MM.1S (cell line): ENCODE measurements around the gene TMEM273.

ENCODE experiments used
- DNase-seq: peaks from one replicate; pipeline ENCODE4 v3.0.0-alpha.2; 2015
- H2AFZ ChIP-seq: fragments of 300-600 bp; sonication (generic); 2 replicates; pipeline ENCODE4 v1.6.0; 2016; ENCODE audit warnings: antibody characterized with exemption, low read length
- H3F3A ChIP-seq: fragments of 300-600 bp; sonication (generic); 2 replicates; pipeline ENCODE4 v1.6.1; 2016; ENCODE audit warnings: mild to moderate bottlenecking, antibody characterized with exemption, low read length, moderate library complexity, mixed read lengths; ENCODE audit not compliant: insufficient read depth
- H3K27ac ChIP-seq: fragments of 300-600 bp; sonication (generic); 2 replicates; pipeline ENCODE4 v1.5.1; 2016; ENCODE audit warnings: mild to moderate bottlenecking, low read length
- H3K27me3 ChIP-seq: fragments of 300-600 bp; sonication (generic); replicated peaks from 2 replicates; pipeline ENCODE4 v1.6.0; 2016; ENCODE audit warnings: low read length; ENCODE audit not compliant: insufficient read depth
- H3K36me3 ChIP-seq: fragments of 300-600 bp; sonication (generic); replicated peaks from 2 replicates; pipeline ENCODE4 v1.6.1; 2016; ENCODE audit warnings: mild to moderate bottlenecking, low read length, mixed read lengths; ENCODE audit not compliant: insufficient read depth
- H3K4me1 ChIP-seq: fragments of 300-600 bp; sonication (generic); 2 replicates; pipeline ENCODE4 v1.6.1; 2016; ENCODE audit warnings: low read length, mixed read lengths
- H3K4me2 ChIP-seq: fragments of 300-600 bp; sonication (generic); 2 replicates; pipeline ENCODE4 v1.6.0; 2016; ENCODE audit warnings: low read depth, low read length
- H3K4me3 ChIP-seq: fragments of 300-600 bp; sonication (generic); 2 replicates; pipeline ENCODE4 v1.5.1; 2016; ENCODE audit warnings: low read length, mixed read lengths
- H3K79me2 ChIP-seq: fragments of 300-600 bp; sonication (generic); 2 replicates; pipeline ENCODE4 v1.6.1; 2016; ENCODE audit warnings: mixed run types, low read length, mixed read lengths
- H3K9ac ChIP-seq: fragments of 300-600 bp; sonication (generic); 2 replicates; pipeline ENCODE4 v1.6.1; 2016; ENCODE audit warnings: low read length, mixed read lengths
- H3K9me2 ChIP-seq: fragments of 300-600 bp; sonication (generic); replicated peaks from 2 replicates; pipeline ENCODE4 v1.6.1; 2016; ENCODE audit warnings: mild to moderate bottlenecking, low read length, mixed read lengths; ENCODE audit not compliant: insufficient read depth
- H3K9me3 ChIP-seq: fragments of 300-600 bp; sonication (generic); replicated peaks from 2 replicates; pipeline ENCODE4 v1.6.1; 2016; ENCODE audit warnings: mild to moderate bottlenecking, low read length, mixed read lengths; ENCODE audit not compliant: insufficient read depth
- H4K20me1 ChIP-seq: fragments of 300-600 bp; sonication (generic); 2 replicates; pipeline ENCODE4 v1.6.1; 2016; ENCODE audit warnings: mild to moderate bottlenecking, low read length, moderate library complexity, mixed read lengths; ENCODE audit not compliant: insufficient read depth
- CTCF ChIP-seq: fragments of 300-600 bp; sonication (generic); IDR thresholded peaks from 2 replicates; pipeline ENCODE4 v1.5.1; 2016; ENCODE audit warnings: antibody characterized with exemption, low read length, mixed read lengths
- EZH2 ChIP-seq: fragments of 300-600 bp; sonication (generic); optimal IDR thresholded peaks from 2 replicates; pipeline ENCODE3; 2017; ENCODE audit warnings: low read depth, mild to moderate bottlenecking, antibody characterized with exemption, low read length, mixed read lengths
- EZH2phosphoT487 ChIP-seq: fragments of 300-600 bp; sonication (generic); IDR thresholded peaks from 2 replicates; pipeline ENCODE4 v1.6.1; 2018; ENCODE audit warnings: antibody characterized with exemption, low read length

TMEM273 gene

GRCh38 chr10:49165821-49166483, 22.2 kb downstream of the TMEM273 start:
- no peaks in the 10 kb centered on the region for H3K36me3 ChIP-seq
- H2AFZ ChIP-seq, result no peak overlapping the region
- H3K27ac ChIP-seq, result no peak overlapping the region
- H3K27me3 ChIP-seq, result no peaks in the 10 kb centered on the region
- H3K9ac ChIP-seq, result no peak overlapping the region
- no peak overlapping the region for H3K4me2 ChIP-seq
- TF ChIP-seq EZH2phosphoT487 (no peak), EZH2 (no peak), CTCF (no peak)
- H3K79me2 ChIP-seq, result no peaks in the 10 kb centered on the region
- H3K9me2 ChIP-seq, result no peaks in the 10 kb centered on the region
- H3K4me1 ChIP-seq, result no peaks in the 10 kb centered on the region
- H3K9me3 ChIP-seq, result no peaks in the 10 kb centered on the region
- no peaks in the 10 kb centered on the region for H4K20me1 ChIP-seq
- H3F3A ChIP-seq, result no peaks in the 10 kb centered on the region
- no peak for DNase-seq
- no peak overlapping the region for H3K4me3 ChIP-seq

- Histone ChIP-seq H3K9me2 (no peaks in the 10 kb centered on the region), H3K4me3 (no peak overlapping the region), H2AFZ (no peak overlapping the region), H3K27ac (no peak overlapping the region), H4K20me1 (no peaks in the 10 kb centered on the region), H3K27me3 (no peaks in the 10 kb centered on the region), H3K9ac (no peak overlapping the region), H3K9me3 (no peaks in the 10 kb centered on the region), H3K4me2 (no peak overlapping the region), H3F3A (no peaks in the 10 kb centered on the region), H3K36me3 (no peaks in the 10 kb centered on the region), H3K4me1 (no peaks in the 10 kb centered on the region), H3K79me2 (no peaks in the 10 kb centered on the region)
- DNase-seq, result no peak
- TF ChIP-seq EZH2, result no peak
- TF ChIP-seq CTCF, result no peak
- no peak for TF ChIP-seq EZH2phosphoT487
These were observed 22.9 kb downstream of the TMEM273 start for GRCh38 chr10:49165259-49165658.

GRCh38 chr10:49164559-49165188, 23.5 kb downstream of the TMEM273 start:
- Histone ChIP-seq H2AFZ (no peak overlapping the region), H3K4me2 (no peak overlapping the region)
- DNase-seq, result no peak

More at GRCh38 chr10:49164559-49165188, 23.5 kb downstream of the TMEM273 start:
- no peaks in the 10 kb centered on the region for H3K9me3 ChIP-seq
- no peak for TF ChIP-seq EZH2
- peak; percentile 57 for TF ChIP-seq CTCF
- no peaks in the 10 kb centered on the region for H3K27me3 ChIP-seq
- H3K9ac ChIP-seq, result no peak overlapping the region
- H3K36me3 ChIP-seq, result no peaks in the 10 kb centered on the region
- H3K4me1 ChIP-seq, result no peaks in the 10 kb centered on the region
- no peaks in the 10 kb centered on the region for H3F3A ChIP-seq
- no peak overlapping the region for H3K27ac ChIP-seq
- H3K9me2 ChIP-seq, result no peaks in the 10 kb centered on the region
- H3K79me2 ChIP-seq, result no peaks in the 10 kb centered on the region
- no peak overlapping the region for H3K4me3 ChIP-seq
- H4K20me1 ChIP-seq, result no peaks in the 10 kb centered on the region
